ENCODE measurements around the gene NME5.

- TF ChIP-seq CTCF (IDR thresholded peaks at IDR 0.05): no peak
- no peak for TF ChIP-seq POLR2A (IDR thresholded peaks at IDR 0.05)
Observed at GRCh38 chr5:138179277-138179857, 40.1 kb upstream of the NME5 start.
